Chondrocyte (in vitro differentiated cells): ENCODE data around the gene MAP2K6. TPM values are rescaled to one million over a fixed set of nuclear protein-coding genes. Genes with fewer than 3 reads are reported as not detected.
A peak's percentile ranks its signal among the peaks of the same experiment; 100 is the strongest.

ENCODE experiments used
- DNase-seq: peaks from one replicate; pipeline ENCODE4 v3.0.0; 2021; ENCODE audit warnings: mixed read lengths, low spot score
- H3K27ac Mint-ChIP-seq: one replicate; pipeline ENCODE4 v1.8.0; 2021; ENCODE audit warnings: mild to moderate bottlenecking, moderate library complexity, mixed read lengths; ENCODE audit not compliant: unreplicated experiment
- H3K27me3 Mint-ChIP-seq: 2 replicates; pipeline ENCODE4 v1.8.0; 2021; ENCODE audit warnings: low read depth, mixed read lengths
- H3K36me3 Mint-ChIP-seq: 2 replicates; pipeline ENCODE4 v1.8.0; 2021; ENCODE audit warnings: low read depth, mixed read lengths
- H3K4me1 Mint-ChIP-seq: 2 replicates; pipeline ENCODE4 v1.8.0; 2021; ENCODE audit warnings: low read depth, mild to moderate bottlenecking, mixed read lengths
- H3K4me3 Mint-ChIP-seq: one replicate; pipeline ENCODE4 v1.8.0; 2021; ENCODE audit warnings: mild to moderate bottlenecking, moderate library complexity, mixed read lengths; ENCODE audit not compliant: unreplicated experiment
- H3K9me3 Mint-ChIP-seq: 2 replicates; pipeline ENCODE4 v1.8.0; 2021; ENCODE audit warnings: low read depth, mixed read lengths
- CTCF ChIP-seq: fragments of 200-600 bp; sonication (generic); IDR thresholded peaks from 2 replicates; pipeline ENCODE4 v1.5.0; 2021; ENCODE audit warnings: antibody characterized with exemption, mild to moderate bottlenecking, moderate library complexity
- total RNA-seq: library from RNA; stranded (reverse); gene quantifications from 3 replicates; pipeline ENCODE4 v1.2.1, GENCODE V29; 2021

MAP2K6 gene
- total RNA-seq, 1 donor from 2014 or later = 0.75 TPM

- Mint-ChIP-seq H3K27me3 (no peaks in the 10 kb centered on the region), H3K4me1 (peaks cover 10% of the 10 kb centered on the region), H3K4me3 (no peak overlapping the region), H3K9me3 (no peaks in the 10 kb centered on the region), H3K27ac (peak overlapping the region; percentile 70), H3K36me3 (no peaks in the 10 kb centered on the region)
- no peak for TF ChIP-seq CTCF
- no peak for DNase-seq
Measured at GRCh38 chr17:69592692-69593350, 178.3 kb downstream of the MAP2K6 start.

GRCh38 chr17:69593351-69593715 lies 178.8 kb downstream of the MAP2K6 start:
- H3K9me3 Mint-ChIP-seq = no peaks in the 10 kb centered on the region
- no peak for TF ChIP-seq CTCF
- H3K27ac Mint-ChIP-seq = no peak overlapping the region
- H3K36me3 Mint-ChIP-seq = no peaks in the 10 kb centered on the region
- H3K27me3 Mint-ChIP-seq = no peaks in the 10 kb centered on the region
- no peak overlapping the region for H3K4me3 Mint-ChIP-seq
- peaks cover 10% of the 10 kb centered on the region for H3K4me1 Mint-ChIP-seq
- DNase-seq = no peak

- Mint-ChIP-seq H3K27me3 (no peaks in the 10 kb centered on the region), H3K4me3 (no peak overlapping the region), H3K9me3 (no peaks in the 10 kb centered on the region), H3K27ac (no peak overlapping the region), H3K36me3 (no peaks in the 10 kb centered on the region), H3K4me1 (peaks cover 13% of the 10 kb centered on the region)
- no peak for TF ChIP-seq CTCF
- DNase-seq = no peak
Measured at GRCh38 chr17:69593716-69594115, 179.2 kb downstream of the MAP2K6 start.

- no peak for DNase-seq
- no peak for TF ChIP-seq CTCF
- Mint-ChIP-seq H3K27ac (no peak overlapping the region), H3K4me3 (no peak overlapping the region), H3K4me1 (peaks cover 13% of the 10 kb centered on the region), H3K9me3 (no peaks in the 10 kb centered on the region), H3K27me3 (no peaks in the 10 kb centered on the region), H3K36me3 (no peaks in the 10 kb centered on the region)
Measured at GRCh38 chr17:69594641-69595040, 180.1 kb downstream of the MAP2K6 start.

- H3K4me3 Mint-ChIP-seq = no peak overlapping the region
- H3K9me3 Mint-ChIP-seq = no peaks in the 10 kb centered on the region
- no peaks in the 10 kb centered on the region for H3K36me3 Mint-ChIP-seq
- no peak for DNase-seq
- no peak overlapping the region for H3K27ac Mint-ChIP-seq
- TF ChIP-seq CTCF = no peak
- H3K27me3 Mint-ChIP-seq = no peaks in the 10 kb centered on the region
- peaks cover 13% of the 10 kb centered on the region for H3K4me1 Mint-ChIP-seq
Measured at GRCh38 chr17:69596141-69596540, 181.6 kb downstream of the MAP2K6 start.
